GM21515 (cell line): ENCODE data around the gene FGG.
"Not testable (repeated sequence)": the region's sequence is repeated elsewhere in the genome, so short reads cannot be mapped to it uniquely, and the experiment has no call there.

Experiments
- ATAC-seq: cut with Tn5 transposase; IDR thresholded peaks from one replicate; pipeline ENCODE4 v1.9.1; 2021; ENCODE audit not compliant: unreplicated experiment

Gene FGG

DNA sequence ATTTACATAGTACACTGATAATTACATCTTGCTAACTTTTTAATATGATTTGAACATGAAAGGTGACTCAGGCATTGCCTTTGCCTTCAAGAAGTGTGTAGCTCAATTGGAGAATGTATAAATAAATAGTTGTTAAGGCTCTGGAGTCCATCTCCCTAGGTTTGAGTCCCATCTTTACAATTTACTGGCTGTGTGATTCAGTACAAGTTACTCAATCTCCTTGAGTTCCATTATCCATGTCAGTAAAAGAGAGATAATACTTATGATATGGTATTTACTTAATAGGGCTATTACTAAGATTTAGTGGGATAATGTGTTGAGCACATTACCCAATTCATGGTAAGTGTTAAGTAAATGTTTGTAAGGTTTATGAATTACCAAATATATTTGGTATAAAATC, 1.9 kb upstream of the FGG start:
- ATAC-seq, result no peak

DNA sequence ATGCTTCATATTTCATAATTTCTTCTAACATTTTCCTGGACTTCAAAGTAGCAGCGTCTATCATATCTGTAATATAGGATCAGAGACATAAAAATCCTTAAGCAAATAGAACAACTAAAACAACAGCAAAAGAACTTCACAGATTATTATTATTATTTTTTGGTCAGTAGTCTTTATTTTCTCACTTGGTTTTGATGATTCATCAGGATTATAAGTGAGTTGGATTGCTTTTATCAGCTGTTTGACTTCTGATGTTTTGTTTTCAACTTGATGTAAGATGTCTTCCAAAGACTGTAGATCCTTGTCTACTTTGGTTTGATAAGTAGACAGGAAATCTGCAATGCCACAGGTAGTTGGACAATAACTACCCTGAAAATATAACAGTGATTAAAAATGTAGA, 623 bp downstream of the FGG start:
- ATAC-seq, result no peak

DNA sequence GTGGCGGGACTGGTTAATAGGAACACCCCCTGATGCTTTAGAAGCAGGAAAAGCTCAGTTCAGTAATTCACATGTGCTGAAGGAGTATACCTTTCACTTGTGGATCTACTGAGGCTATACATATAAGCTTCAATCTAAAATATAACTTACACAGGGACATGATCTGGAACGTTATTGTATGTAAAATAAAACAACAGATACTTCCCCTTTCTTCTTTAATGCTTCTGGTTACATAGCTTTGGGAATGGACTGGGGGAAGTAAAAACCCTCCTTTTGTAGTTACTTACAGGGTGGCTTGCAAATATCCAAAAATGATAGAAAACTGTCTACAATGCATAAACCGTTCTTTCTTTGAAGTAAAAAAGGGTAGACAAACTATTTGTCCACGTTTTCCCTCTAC, 1.9 kb downstream of the FGG start:
- no peak for ATAC-seq

DNA sequence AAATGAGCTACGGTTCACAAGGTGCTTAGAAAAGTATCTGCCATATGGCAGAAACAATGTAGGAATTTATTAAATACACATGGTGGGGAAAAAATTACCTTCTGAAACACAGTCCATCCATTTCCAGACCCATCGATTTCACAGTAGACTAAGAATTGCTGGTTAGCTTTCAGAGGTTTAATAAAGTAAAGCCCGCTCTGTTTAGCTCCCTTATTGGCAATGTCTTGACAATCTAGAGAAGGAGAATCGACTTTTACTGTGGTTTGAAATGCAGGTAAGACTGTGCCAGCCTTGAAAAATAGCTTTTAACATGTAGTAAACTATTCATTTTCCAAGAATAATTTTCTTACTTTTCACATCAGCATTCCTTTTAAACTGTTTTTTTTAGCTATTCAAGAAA, 2.9 kb downstream of the FGG start:
- no peak for ATAC-seq

DNA sequence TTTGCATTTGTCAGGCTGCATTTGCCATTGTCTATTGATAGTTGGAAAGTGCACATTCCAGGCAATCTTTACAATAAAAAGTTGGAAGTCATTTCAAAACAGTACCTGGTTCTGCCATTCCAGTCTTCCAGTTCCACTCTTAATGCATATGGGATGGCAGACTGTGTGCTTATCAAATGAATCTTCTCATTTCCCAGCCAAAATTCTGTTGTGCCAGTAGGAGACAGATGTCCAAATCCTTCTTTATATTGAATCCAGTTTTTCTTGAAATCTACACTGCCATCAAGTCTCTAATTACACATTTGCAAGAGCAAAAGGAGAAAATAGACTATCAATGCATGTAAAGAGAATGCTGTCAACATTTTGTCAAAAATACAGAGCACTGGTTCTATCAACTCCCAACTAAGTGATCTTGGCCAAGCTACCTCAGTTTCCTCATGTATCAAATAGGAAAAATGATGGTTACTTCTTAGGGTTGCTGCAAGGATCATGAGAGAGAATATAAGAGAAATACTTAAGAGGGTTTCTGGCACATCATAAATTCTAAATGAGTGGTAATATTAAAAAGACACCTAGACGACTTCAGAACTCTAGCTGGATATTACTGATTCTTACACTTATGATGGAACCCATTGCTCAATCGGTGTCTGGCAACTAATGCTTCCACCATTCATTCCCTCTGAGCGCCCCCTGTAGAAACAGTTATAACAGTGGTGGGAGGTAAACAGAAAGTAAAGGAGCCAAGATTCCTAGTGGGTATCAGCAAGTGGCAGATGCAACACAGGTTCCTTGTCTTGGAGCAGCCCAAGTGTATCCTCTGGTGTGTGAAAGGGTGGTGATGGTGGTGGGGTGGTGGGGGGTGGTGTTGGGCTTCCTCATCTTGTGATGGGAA, 3.8 kb downstream of the FGG start:
- no peak for ATAC-seq

DNA sequence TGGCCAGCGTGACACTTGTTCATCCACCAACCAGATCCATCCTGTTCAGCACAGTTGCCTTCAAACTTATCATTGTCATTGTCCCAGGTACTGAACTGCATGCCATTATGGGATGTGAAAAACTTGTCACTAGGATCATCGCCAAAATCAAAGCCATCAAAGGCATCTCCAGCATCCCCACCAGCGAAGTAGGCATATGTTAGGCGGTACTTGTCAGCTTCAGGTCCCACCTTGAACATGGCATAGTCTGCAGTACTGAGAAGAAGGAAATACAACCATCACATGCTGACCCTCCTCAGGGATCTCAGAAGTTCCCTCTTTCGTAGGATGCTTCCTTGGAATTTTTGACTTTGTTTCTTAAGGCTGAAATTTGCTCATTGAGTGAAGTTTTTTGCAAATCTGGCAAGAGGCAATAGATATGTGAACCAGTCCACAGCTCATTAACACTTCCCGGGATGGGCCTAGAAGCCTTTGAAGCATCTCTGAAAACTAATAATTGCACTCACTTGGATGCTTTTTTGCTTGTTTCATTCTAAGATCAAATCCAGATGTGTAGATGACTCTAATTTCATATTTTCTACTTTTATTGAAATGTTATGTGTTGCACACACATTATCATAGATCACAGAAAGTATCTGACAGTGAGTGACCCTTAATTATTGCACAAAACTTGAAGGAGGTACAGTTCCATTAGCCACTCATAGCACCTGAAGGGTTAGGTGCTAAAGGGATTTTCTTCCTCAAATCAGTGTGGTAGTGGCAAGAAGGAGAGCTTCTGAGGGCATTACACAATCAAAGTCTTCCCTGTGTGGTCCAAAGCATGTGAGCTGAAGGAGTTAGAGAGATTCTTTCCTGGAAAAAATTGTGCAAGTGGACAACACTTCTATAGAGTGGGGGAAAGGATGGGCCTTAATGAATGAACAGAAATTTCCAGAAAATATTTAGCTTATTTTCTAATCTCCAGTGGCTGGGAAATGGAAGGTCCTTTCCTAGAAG, 5.4 kb downstream of the FGG start:
- no peak for ATAC-seq

DNA sequence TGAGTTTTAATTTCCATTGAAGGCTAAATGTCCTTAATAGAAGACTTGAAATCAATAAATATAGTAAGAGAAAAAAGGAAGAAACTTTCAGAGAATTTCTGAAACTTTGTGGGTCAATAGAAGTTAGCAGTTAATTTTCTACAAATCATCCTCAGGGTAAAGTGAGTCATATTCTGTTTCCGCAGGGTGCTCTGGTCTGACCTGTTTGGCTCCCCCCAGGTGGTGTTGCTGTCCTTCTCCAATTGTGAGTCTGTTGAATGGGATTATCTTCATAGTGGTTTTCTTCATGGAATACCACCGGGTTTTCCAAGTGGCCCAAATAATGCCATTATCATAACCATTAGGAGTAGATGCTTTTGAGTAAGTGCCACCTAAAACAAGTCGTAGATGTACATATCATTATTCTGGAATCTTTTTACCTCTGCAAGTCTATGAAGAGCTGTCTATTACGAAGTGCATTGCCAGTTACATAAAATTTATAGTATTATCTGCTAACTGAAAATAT, 7.7 kb downstream of the FGG start:
- ATAC-seq, result no peak

DNA sequence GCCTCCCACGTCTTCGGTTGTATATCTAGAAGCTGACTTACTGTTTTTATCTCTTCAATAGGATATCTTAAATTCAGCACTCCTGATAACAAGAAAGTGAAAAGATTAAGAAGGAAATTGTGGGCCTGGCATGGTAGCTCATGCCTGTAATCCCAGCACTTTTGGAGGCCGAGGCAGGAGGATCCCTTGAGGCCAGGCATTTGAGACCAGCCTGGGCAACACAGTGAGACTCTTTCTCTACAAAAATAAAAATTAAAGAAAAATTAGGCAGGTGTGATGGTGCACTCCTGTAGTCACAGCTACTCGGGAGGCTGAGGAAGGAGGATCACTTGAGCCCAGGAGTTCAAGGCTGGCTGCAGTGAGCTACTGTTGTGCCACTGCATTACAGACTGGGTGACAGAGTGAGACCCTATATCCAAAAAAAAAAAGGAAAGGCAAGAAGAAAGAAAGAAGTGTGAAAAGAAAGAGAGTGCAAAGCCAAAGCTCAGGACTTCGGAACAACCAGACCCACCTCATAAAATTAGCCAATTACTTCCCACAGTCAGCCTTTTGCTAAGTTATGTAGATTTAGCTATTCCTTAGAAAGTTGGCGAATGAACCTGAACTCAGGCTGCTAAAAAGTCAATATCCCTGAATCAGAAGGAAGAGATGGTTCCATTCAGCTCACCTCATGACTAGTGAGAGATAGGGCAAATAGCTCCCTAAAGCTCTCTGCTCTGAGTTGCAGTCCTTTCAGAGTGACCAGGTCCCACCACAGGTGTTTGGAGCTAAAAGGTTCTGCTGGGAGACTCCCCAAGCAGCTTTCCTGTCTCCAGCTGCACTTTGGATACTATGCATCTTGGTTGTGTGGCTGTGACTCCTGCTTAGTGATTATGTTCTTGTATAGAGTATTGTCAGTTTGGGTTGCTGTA, 9.2 kb downstream of the FGG start:
- no peak for ATAC-seq

DNA sequence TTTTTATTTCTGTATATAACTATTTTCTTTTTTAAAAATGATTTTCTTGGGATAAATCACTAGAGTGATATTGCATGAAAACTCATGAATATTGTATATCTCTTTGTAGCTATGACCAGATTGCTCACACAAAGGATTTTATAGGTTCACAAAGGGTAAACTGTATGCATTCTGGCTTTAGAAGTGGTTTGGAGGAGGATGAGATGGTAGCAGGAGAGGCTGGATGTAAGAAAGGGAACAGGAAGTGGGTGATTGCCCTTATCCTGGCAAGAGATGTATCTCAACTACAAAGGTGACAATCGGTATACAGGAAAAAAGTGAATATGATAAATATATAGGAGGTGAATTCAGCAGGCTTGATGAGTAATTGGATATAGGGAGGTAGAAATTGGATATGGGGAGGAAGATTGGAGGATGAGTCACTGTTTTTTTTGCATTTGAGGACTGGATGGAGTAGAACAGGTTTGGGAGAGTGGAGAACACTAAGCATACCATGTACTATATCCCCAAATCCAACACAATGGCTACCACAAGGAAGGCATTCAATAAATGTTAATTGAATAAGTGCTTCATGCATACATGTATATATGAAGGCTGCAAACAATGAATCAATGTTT, 9.9 kb downstream of the FGG start:
- no peak for ATAC-seq

DNA sequence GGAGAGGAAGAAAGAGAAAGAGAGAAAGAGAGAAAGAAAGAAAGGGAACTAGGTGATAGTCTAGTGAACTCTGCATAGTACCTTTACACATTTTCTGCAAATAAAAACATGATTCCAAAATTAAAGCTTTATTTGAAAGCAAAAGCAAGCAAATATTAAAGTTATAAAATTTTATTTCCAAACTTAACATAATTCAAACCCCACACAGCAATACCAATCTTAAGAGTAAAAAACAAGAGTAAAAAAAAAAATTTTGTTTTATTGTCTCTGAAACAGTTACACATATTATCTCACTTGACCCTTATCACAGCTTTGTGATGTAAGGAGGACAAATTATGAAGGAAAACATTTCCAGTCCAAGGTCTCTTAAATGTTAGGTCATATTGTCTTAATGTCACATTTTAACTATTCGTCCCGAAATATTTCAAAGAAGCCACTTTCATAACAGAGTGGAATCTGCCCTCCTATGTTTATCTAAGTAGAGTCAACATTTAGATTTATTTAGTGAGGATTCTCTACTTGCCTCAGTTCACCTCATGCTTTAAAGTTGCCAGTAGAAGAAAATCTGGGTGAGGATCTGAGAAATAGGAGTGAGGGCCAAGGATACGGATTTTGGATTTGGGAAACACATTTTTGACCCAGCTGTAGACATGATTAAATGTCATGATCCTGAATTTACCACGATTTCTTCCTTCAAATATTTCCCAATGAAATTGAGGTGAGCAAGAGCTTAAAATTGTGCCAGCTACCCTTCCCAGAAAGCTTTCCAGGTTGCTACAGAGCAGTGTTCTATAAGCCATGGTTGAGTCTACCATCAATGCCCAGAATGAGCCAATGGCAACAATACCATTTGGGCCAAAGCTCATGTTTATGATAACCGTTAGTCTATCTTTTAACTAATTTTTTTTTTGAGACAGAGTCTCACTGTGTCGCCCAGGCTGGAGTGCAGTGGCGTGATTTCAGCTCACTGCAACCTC, 14.4 kb downstream of the FGG start:
- no peak for ATAC-seq

DNA sequence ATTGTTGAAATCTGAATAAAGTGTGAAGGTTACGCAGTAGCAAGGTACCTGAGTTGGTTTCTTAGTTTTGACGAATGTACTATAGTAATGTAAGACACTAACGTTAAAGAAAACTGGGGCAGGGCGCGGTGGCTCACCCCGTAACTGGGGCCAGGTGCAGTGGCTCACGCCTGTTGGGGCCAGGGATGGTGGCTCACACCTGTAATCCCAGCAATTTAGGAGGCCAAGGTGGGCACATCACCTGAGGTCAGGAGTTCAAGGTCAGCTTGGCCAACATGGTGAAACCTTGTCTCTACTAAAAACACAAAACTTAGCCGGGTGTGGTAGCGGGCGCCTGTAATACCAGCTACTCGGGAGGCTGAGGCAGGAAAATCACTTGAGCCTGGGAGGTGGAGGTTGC, 15.2 kb downstream of the FGG start:
- not testable (repeated sequence) for ATAC-seq

DNA sequence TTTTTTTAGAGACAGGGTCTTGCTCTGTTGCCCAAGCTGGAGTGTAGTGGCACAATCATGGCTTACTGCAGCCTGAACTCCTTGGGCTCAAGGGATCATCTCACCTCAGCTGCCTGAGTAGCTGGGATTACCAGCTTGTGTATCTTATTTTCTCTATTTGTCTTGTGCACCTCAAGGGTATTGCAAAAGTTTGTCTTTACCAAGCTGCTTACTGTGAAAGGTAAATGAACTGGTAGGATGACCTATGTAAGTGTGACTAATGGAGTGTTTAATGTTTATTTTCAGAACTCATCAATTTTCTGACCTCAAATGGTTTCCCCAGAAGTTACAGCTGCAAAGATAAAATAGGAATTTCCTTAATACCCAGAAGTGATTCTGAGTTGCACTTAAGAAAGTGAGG, 16.6 kb downstream of the FGG start:
- no peak for ATAC-seq

DNA sequence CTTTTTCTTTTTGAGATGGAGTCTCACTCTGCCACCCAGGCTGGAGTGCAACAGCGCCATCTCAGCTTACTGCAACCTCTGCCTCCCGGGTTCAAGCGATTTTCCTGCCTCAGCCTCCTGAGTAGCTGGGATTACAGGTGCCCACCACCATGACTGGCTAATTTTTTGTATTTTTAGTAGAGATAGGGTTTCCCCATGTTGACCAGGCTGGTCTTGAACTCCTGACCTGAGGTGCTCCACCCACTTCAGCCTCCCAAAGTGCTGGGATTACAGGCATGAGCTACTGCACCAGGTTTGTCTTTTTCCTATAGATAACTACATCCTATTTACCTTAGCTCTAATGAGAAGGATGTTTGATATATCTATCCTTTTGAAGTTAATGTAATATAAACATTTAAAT, 18.1 kb downstream of the FGG start:
- not testable (repeated sequence) for ATAC-seq

DNA sequence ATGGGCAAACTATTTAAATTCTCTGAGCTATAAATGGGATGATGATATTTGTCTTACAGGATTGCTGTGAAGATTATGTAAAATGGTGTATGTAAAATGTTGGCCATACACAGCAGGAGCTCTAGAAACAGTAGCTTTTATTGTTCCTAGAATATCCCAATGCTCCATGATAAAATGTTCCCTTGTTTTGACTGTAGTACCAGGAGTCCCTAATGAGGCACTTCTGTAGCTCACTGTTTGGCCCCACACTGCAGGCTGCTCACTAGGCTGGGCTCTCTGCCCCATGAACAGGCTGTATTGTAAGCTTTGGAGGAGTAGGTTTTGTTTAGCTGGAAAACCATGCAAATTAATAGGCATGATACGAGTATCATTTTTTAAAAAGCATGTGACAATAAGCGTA, 18.6 kb downstream of the FGG start:
- ATAC-seq, result no peak

DNA sequence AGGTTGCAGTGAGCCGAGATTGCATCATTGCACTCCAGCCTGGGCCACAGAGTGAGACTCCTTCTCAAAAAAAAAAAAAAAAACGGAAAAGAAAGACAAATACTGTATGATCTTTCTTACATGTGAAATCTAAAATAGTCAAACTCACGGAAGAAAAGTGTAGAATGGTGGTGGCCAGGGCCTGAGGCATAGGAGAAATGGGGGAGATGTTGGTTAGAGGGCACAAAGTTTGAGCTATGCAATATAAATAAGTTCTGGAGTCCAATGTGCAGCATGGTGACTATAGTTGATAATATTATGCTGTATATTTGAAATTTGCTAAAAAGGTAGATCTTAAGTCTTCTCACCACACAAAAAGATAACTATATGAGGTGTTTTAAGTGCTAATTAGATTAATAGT, 20.6 kb downstream of the FGG start:
- ATAC-seq, result no peak

DNA sequence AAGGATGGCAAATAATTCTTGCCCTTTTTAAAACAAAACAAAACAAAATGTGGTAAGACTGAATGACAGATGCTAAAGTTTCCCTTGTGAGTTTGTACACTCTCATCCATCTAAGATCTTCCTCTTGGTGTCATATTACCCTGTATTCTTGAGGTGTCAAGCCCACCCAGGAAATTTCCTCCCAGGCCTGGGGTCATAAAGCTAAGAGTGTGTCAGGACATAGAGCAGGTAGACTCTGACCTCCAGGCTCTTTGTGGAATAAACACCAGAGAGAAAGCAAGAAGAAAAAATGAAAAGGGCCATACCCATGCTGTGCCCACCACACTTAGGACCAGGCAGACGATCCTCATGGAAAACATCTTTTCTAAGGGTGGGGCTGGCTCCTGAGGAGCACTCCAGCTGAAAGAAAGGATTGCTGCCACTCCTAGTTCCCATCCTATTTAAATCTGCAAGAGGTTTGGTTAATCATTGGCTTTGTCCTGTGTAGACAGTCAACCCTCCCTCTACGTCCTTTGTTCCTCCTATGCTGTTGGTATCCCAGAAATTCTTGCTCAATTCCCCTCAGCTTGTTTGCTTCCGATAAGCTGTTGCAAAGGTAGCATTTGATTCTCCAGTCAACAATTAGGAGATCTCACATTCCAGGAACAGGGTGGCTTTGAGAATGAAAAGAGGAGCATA, 22.0 kb downstream of the FGG start, which contains the start of gene FGA:
FGA (minus strand) TSS at position 414 of the 678 bp plus-strand sequence; CDS start at position 359, 55 bp downstream.
- no peak for ATAC-seq

DNA sequence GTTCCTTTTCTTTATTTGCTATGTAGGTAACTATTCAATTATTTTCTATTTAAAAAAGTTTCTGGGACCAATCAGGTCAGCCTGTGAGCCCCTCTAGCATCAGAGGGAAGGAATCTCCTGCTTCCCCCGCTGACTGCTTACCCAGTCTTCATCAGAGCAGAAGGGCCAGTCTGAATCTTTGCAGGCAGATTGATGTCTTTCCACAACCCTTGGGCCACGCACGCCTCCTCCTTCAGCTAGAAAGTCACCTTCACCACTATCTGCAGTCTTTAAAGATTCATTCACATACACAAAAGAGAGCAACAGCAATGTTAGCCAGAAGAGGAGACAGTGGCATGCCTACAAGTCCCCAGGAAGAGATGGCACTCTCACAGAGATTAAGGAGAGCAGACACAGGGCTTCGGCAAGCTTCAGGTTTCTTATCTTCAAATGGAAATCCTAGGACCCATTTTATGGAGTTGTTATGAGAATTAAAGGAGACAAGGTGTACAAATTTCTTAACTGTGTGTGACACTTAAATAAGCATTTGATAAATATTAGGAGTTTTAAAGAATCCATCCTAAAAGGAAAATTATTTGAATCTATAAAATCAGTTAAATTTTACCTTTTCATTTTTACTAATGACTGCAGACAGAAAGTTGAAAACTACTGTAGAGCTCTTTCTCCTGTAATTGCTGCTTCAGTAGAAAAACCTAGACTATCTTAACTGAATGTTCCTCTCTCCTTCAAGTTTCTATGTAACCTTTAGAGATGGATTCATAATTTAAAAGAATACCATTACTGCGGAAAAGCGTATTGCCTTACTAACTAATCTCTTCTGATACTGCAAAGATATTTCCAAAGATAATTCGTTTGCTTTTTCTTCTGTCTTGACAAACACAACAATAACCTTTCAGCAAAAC, 22.9 kb downstream of the FGG start:
- ATAC-seq, result no peak
